TTC549 (cell line): ENCODE results near the gene OTOA.
"Not testable (repeated sequence)": the region's sequence is repeated elsewhere in the genome, so short reads cannot be mapped to it uniquely, and the experiment has no call there.

Source experiments
- FAIRE-seq: peaks from 2 replicates; lab custom pipeline; 2012; peaks lifted over from hg19 to GRCh38; lab: Jason Lieb, UNC

Gene OTOA

DNA sequence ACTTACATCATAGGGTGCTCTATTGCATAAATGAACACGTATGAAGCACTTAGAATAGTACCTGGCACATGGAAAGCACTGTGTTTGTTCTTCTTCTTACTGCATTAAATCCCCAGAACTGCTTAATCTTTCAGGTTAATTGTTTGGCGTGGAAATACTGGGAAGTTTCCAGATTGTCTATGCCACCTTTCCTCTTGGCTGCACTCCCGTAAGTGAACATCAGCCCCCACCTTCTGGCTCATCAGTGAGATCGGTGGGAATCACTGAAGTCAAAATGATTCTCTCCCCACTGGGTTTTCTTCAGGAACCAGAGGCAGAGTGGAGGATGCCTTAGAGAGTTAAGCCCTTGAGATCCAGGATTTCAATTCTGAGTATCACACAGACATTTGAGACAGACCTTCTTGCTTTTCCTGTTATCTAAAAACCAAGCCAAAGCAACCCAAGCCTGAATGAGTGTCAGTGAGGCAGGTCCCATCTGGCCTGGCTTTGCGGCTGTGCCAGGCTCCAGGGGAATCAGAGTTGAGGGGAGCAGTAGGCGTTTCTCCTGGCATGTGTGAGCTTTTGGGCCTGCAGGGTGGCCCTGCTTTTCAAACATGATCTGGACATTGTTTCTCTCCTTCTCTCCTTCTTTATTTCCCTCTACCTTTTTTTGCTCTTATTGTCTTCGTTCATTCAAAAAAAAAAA lies 59.1 kb downstream of the OTOA start:
- no peak for FAIRE-seq

DNA sequence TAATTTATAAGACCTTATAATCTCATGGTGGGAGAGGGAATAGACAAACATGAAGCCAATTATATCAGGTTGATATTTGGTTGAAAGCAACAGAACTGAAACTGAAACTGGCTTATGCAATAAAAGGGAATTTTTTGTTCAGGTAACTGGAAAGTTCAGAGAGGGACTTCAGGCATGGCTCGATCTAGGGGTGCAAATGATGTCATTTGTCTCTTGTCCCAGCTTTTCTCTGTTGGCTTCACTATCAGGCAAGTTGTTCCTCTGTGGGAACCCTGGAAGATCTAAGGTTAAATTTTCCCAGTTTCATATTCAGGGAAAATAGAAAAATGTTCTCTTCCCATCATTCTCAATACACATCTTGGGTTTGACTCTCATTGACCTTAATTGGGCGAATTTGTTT lies 59.8 kb downstream of the OTOA start:
- FAIRE-seq = no peak

DNA sequence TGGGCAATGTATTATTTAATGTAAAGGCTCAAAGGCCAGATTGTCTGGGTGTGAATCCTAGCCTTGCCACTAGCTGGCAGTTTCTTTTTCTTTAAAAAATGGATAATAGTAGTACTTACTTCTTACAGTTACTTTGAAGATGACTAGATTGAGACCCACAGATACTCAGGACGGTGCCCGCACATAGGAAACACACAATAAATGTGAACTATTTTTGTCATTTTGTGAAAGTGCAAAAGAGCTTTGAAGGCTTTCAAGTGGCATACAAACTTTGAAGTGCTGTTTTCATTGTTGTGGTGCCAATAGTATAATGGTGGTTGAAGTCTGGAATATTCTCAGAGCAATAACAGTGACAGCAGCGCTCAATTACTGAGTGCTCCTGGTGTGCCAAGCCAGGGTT lies 63.6 kb downstream of the OTOA start:
- FAIRE-seq = no peak

DNA sequence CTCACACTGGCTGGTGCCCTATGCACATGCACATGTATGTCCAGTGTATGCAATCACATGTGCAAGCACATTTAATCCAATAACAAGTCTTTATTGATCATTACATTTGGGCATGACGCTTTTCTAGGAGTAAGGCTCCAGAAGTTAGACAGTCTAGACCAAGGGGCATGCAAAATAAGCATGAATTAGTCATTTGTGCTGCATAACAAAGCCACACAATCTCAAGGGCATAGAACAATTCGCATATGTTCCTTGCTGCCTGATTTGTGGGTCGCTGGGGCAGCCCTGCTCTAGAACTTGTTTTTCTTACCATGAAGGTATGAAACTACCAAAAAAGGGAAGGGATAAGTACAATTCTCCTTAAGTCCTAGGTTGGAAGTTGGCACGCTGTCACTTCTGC lies 67.5 kb downstream of the OTOA start:
- not testable (repeated sequence) for FAIRE-seq

DNA sequence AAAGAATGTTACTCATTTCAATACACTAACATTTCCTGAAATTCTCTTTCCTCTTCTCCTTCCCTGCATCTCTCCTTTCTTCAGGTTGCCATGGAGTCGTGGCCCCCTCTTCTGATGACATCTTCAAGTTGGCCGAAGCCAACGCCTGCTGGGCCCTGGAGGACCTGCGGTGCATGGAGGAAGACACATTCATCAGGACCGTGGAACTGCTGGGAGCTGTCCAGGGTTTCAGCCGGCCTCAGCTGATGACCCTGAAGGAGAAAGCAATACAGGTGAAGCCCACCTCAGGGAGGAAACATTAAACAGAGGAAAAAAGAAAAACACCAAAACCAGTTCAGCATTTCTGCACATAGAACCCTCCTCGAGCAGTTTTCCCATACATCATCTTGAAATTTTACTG lies 76.9 kb downstream of the OTOA start:
- not testable (repeated sequence) for FAIRE-seq

DNA sequence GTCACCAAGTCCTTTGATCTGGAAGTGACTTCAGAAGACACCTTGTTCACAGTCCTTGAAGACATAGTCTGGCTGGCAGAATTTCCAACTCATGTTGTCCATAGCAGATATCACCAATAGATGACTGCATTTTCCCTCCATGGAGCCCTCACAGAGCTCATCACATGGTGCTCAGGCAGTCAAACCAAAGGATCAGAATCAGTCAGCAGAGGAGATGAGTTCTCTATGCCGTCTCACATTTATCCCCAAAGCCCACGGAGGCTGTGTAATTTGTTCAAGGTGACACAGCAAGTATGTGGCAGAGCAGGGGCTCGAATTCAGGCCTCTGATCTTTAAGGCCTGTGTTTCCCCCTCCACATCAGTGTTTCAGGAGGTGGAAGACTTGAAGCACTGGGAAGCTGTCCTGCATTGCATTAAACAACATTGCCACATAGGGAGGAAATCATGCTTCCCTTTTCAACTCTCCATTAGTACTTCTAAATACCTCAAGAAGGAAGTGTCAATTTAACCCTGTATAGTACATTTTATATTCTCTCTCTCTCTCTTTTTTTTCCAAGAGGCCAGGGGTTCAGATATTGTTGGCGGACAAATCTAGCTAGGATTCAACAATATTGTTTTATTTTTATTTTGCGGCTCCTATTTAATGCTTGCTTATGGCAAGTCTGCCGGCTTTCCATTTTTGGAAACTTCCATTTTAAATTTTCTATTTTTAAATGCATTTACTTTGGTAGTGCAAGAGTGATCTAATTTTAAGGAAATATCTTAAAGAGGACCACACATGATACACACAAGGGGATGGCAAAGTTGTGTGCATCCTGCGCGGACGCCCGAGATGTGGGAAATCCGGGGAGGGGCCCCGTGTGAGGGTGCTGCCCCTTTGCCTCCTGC lies 92.7 kb downstream of the OTOA start:
- FAIRE-seq = not testable (repeated sequence)

DNA sequence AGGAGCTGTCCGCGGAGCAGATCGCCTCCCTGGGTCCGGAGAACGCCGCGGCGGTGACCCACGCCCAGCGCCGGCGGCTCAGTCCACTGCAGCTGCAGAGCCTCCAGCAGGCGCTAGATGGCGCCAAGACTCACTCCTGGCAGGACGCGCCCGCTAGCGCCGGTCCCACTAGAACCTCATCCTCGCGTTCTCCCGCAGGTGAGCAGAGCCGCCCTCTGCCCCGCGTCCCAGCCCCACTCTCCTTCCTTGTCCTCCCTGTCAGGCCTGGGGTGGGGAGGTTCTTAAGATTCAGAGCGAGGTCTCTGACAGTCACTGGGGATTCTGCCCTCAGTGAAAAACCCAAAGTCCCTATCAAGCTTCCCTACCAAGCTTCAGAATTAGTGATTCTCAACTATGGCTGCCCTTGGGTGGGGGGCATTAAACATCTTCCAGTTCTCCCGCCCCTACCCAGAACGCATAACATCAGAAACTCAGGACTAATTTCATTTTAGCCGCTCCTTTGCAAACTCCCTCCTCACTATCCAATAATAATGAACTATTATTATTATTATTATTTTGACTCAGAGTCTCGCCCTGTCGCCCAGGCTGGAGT lies 93.4 kb downstream of the OTOA start:
- FAIRE-seq = not testable (repeated sequence)

DNA sequence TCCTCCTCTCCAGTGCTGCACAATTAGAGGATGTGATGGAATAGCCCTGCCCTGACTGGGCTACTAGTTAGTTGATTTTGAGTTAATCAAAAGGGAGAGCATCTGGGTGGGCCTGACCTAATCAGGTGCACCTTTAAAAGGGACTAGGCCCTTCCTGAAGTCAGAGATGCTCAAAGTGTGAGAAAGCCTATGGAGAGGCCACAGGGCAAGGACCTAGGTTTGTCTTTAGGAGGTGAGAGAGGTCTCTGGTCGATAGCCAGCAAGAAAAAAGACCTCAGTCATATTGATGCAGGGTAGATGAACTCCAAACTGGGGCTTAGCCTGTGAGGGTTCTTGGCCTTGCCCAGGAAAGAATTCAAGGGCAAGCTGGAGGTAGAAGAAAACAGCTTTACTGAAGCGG lies 104.5 kb downstream of the OTOA start:
- not testable (repeated sequence) for FAIRE-seq

DNA sequence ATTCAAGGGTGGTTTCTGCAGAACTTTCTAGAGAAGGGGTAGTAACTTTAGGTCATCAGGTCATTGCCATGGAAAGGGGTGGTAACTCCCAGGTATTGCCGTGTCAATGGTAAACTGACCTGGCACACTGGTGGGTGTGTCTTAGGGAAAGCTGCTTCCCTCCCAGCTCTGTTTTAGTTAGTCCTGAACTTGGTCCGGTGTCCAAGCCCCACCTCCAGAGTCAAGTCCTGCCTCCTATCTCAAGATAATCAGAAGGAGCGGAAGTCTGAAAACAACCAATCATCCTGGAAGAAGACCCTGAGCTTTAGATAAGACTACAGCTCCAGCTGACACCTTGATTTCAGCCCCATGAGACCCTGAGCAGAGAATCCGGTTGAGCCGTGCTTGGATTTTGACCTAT lies 105.0 kb downstream of the OTOA start:
- not testable (repeated sequence) for FAIRE-seq

DNA sequence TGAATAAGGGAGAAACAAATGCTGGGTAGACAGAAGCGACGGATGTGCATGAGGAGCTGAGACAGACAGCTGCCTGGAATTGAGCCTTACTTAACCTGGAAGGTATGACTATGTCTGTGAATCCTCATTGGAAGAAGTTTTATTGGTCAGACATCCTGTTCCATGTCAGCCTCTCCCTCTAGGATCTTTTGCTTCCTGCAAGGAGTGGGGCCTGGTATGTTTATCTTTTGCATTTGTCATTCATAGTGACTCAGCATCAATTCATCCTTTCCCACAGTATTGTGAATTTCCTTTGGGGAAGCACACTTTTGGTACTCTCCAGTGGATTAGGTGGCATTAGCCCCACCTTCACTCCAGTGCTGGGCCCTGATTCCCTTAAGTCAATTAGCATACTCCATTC lies 105.5 kb downstream of the OTOA start:
- FAIRE-seq = not testable (repeated sequence)

DNA sequence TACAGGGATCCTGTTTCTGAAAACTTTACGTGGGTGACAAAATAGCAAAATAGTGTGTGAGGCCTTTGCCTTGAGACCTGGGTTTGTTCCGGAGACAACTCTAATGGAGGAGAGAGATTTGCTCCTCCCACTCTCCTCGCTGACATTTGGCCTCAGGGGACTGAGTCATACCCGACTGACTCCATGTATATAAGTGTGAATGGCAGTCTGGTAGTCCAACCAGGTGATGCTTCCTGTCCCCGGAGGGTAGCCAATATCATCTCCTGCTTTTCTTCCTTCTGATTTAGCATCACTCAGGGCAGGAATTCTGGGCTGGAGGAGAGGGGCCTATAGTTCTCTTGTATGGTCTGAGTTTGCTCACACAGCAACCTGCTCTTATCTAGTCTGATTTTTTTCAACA lies 106.8 kb downstream of the OTOA start:
- FAIRE-seq = not testable (repeated sequence)

DNA sequence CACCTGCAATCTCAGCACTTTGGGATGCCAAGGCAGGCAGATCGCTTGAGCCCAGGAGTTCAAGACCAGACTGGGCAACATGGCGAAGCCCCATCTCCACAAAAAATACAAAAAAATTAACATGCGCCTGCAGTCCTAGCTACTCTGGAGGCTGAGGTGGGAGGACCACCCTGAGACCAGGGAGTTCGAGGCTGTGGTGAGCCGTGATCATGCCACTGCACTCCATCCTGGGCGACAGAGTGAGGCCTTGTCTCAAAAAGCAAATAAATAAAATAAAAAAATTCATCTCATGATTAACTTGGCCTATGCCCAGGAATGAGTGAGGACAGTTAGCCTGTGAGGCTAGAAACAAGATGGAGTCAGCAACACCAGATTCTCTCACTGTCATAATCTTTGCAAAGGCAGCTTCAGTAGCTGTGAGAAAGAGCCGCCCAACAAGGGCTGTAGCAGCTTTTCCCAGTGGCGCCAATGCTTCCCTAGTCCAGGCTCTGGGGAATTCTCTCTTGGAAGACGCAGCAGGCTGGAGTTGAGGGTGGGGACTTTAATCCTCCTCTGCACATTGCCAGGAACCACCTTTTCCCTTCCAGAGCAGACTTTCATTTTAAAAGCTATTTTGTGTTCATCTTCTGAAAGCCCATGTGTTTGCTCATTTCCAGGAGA lies 108.9 kb downstream of the OTOA start:
- not testable (repeated sequence) for FAIRE-seq

DNA sequence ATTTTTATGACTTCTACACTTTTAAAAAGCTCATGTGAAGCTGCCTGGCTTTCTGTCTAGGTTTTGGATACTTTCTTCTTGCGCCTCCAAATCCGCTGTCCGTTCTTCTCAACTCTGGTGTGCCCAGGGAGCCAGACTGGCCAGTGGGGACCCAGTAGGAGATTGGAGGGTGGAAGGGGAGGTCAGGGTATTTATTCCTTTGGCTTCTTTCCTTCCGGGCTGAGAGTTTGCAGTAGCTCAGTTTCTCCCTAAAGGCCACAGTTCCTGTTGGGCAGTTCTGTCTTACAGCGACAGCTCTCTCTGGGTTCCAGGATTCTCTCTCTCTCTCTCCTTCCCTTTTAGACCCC lies 109.4 kb downstream of the OTOA start:
- FAIRE-seq = not testable (repeated sequence)

DNA sequence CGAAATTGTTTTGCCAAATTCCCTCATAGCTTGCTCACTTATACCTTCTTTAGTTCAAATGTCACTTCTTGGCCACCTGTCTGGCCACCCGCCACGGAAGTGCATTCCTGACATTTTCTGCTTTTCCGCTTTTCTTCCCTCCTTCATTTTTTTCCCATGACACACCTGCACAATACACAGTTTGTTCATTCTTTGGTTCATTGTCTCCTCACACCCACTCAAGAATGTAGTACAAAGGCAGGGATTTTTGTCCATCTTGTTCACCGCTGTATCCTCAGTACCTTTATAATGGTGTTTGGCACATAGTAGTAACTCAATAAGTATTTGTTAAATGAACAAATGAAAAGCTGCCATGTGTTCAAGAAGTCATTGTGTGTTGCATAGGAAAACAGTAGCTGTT lies 116.8 kb downstream of the OTOA start:
- not testable (repeated sequence) for FAIRE-seq

DNA sequence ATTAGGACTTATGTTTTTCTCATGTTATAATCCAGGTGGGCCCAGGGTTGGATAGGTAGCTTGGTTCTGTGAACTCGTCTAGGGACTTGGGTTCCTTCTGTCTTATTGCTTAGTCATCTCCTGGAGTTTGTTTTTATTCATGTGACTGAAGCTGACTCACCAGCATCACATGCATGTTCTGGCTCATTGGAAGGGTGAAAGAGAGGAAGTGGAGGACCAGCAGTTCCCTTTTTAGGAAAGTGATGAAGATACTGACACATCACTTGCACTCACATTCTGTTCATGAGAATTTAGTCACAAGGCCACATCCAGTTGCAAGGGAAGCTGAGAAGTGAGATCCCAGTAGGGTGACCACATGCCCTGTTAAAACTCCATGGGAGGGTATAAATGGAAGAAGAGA lies 126.7 kb downstream of the OTOA start:
- FAIRE-seq = not testable (repeated sequence)

DNA sequence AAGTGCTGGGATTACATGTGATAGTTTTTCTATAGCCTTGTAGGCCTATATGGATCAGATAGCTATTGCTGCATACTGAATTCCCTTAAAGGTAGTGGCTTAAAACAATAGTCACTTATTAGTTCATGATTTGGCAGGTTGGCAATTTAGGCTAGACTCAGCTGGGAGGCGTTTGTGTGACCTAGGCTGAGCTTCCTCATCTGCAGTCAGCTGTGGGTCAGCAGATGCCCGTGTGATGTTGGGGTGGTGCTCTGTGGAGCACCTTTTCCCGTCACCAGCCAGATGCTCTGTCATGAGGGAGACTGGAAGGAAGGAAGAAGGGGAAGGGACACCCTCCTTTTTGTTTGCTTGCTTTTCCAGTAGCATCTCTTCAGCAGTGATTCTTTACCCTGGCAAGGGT lies 129.5 kb downstream of the OTOA start:
- FAIRE-seq = not testable (repeated sequence)

DNA sequence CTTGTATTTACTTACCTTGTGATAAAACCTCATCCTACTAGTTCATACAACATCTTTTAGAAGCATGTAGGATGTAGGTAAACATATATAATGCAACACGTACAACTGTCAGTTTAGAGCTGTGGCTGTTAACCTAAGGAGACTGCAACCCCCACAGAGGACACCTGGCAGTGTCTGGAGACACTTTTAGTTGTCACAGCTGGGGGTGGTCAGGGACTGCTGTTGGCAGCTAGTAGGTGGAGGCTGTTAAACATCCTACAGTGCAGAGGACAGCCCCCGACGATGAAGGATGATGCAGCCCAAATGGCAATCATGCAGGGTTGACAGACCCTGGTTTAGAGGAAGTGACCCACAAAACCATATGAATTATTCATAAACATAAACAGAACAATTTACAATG lies 134.8 kb downstream of the OTOA start:
- not testable (repeated sequence) for FAIRE-seq

DNA sequence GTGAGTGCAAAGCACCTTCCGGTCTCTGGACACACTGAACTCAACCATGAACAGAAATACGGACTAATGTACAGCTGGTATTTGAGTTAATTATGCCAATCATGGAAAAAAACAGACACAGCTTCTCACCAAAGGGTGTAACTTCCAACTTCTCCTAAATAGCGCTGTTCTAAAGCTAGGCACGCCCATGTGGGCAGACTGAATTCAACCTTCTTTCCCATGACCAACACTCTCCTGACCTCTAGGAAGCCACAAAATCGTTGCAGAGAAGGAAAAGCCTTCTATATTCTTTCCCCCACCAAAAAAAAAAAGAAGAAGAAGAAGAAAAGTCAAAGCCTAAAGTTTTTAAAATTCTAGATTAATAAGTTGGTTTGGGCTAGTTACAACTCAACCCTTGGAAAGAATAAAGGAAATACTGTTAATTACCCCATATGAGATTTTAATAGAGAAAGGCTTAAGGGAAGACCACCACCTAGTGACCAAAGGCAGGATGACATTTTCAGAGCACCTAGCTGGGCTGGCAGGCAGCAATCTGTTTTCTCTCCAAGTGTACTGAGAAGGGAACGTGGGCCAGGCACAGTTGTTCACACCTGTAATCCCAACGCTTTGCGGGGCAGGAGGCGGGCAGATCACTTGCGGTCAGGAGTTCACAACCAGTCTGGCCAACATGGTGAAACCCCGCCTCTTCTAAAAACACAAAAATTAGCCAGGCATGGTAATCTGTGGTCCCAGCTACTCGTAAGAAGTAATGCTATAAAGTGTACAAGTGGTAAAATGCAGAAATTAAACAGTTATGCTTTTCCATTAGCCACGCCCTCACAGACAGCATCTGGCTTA lies 138.0 kb downstream of the OTOA start:
- FAIRE-seq = not testable (repeated sequence)

DNA sequence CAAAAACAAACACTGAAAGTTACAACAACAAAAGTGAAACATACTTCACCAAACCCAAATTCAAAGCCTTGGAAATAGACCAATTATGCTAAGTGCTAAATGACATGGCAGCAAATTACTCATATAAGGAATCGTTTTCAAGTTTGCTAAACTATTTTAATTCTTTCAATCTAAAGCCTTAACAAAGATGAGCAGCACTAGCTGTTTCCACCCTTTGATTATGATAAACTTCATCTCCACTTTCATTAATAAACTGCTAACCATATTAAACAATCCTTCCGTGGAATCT lies 138.6 kb downstream of the OTOA start:
- not testable (repeated sequence) for FAIRE-seq
